NCI-H748 treated with DMSO at 0.1 percent for 48 hours (cell line): Measurements from ENCODE around the gene ACSM2B.
"Not testable (repeated sequence)": the region's sequence is repeated elsewhere in the genome, so short reads cannot be mapped to it uniquely, and the experiment has no call there.

ENCODE experiments used
- DNase-seq: peaks from one replicate; lab custom pipeline; 2025; lab: John Stamatoyannopoulos, UW

The ACSM2B gene

DNA sequence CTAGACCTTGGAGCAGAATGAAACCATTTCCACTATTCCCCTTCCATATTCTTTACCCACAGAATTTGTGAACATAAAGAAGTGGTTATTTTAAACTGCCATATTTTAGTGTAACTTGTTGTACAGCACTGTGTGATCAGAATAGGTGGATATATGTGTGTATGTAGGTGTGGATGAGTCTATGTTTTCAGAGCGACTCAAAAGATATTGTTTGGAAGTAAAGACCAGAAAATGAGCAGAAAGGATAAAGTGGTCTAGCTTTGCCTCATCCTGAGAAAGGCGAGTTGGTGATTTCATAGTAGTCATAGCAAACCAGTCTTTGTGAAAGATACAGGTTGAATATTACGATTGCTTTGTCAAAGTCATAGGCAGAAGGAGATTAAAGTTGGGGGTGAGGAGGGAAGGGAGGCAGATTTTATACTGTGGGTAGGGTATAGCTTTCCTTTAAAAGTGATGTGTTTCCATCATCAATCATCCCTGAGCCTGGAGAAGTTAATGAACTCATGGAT lies 43.8 kb downstream of the ACSM2B start:
- not testable (repeated sequence) for DNase-seq

- DNase-seq: not testable (repeated sequence)
These were observed 44.4 kb downstream of the ACSM2B start for GRCh38 chr16:20531795-20532194.

- no peak for DNase-seq
These were observed 56.1 kb downstream of the ACSM2B start for GRCh38 chr16:20520103-20520502.

- DNase-seq: no peak
These were observed 56.9 kb downstream of the ACSM2B start for GRCh38 chr16:20519231-20519630.

DNA sequence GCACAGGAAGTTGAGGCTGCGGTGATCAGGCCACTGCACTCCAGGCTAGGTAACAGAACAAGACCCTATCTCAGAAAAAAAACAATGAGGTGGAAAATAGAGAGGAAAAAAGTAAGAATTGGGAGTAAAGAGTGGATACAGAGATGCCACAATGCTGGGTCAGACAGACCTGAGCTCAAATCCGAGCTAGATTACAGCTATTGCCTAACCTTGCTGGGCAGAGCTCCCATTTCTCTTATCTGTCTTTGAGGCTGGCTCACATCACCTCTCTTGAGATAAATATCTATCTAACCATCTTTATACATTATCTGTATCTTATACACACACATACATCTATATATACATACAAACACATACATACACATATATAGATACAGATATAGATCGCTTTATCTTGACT lies 59.0 kb downstream of the ACSM2B start:
- DNase-seq: no peak

GRCh38 chr16:20515688-20516090 lies 60.5 kb downstream of the ACSM2B start:
- DNase-seq: no peak

- DNase-seq: no peak
These were observed 65.8 kb downstream of the ACSM2B start for GRCh38 chr16:20510323-20510722.

- DNase-seq: no peak
These were observed 68.9 kb downstream of the ACSM2B start for GRCh38 chr16:20507280-20507679.

- DNase-seq: no peak
These were observed 71.7 kb downstream of the ACSM2B start for GRCh38 chr16:20504418-20504817.

- not testable (repeated sequence) for DNase-seq
These were observed 84.7 kb downstream of the ACSM2B start for GRCh38 chr16:20491448-20491847.

DNA sequence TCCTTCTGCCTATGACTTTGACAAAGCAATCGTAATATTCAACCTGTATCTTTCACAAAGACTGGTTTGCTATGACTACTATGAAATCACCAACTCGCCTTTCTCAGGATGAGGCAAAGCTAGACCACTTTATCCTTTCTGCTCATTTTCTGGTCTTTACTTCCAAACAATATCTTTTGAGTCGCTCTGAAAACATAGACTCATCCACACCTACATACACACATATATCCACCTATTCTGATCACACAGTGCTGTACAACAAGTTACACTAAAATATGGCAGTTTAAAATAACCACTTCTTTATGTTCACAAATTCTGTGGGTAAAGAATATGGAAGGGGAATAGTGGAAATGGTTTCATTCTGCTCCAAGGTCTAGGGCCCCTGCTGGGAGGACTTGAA lies 85.2 kb downstream of the ACSM2B start:
- DNase-seq: not testable (repeated sequence)
